ENCODE results near the gene BCL2L2. TPM values are rescaled to one million over a fixed set of nuclear protein-coding genes. Genes with fewer than 3 reads are reported as not detected.

BCL2L2 gene
- total RNA-seq, 2 experiments from 2014 or later, result 8.6 to 18.0 TPM

GRCh38 chr14:23322568-23323517 lies 16.2 kb downstream of the BCL2L2 start:
- intact Hi-C loops (cut with micrococcal nuclease; ENCODE audit: unreplicated experiment), result loop anchor here (1.0 to 5.0 kb wide), 2 partner anchors 58 to 144 kb away; partner anchors contain the start of gene NGDN
- peaks cover 53% of the 10 kb centered on the region for H3K36me3 ChIP-seq (ENCODE audit: insufficient read depth, low read length)
- ChIA-PET CTCF (ENCODE audit: unreplicated experiment) (interaction anchor here (0.5 to 1.7 kb wide), 2 partner anchors 12 to 58 kb away, joined by 4 read pairs; no protein-coding TSS in a partner anchor), POLR2A (interaction anchor here (0.5 to 5.7 kb wide), 8 partner anchors 12 to 343 kb away, joined by 3 to 122 read pairs (median 6); partner anchors contain the start of genes BCL2L2, PPP1R3E and THTPA)
- H3K79me2 ChIP-seq (ENCODE audit: insufficient read depth, low read depth, low read length), result peaks cover 23% of the 10 kb centered on the region
- H4K20me1 ChIP-seq (ENCODE audit: insufficient read depth, low read length), result peaks cover 13% of the 10 kb centered on the region; the same call in 1 of the 2 replicates
- H2AFZ ChIP-seq (ENCODE audit: low read length), result no peak overlapping the region
- H3K9me2 ChIP-seq (ENCODE audit: insufficient read depth, low read length), result no peaks in the 10 kb centered on the region
- H3K4me3 ChIP-seq (ENCODE audit: low read depth, low read length, poor library complexity, severe bottlenecking), result peak overlapping the region; percentile 99
- TF ChIP-seq EZH2phosphoT487 (IDR thresholded peaks at IDR 0.05; ENCODE audit: borderline replicate concordance, low read depth, low read length) (no peak), CTCF (conservative IDR thresholded peaks at IDR 0.05; ENCODE audit: low read length) (no peak)
- no peaks in the 10 kb centered on the region for H3K9me3 ChIP-seq (ENCODE audit: low read length)
- no TSS peak for BruUV-seq (replicated peaks)
- peak overlapping the region; percentile 70 for H3K4me2 ChIP-seq (ENCODE audit: low read length)
- no peak for DNase-seq (ENCODE audit: low spot score)
- H3K27ac ChIP-seq (ENCODE audit: low read depth, low read length, poor library complexity, severe bottlenecking), result peak overlapping the region; percentile 58
- peaks cover 27% of the 10 kb centered on the region for H3K4me1 ChIP-seq (ENCODE audit: insufficient read depth, low read length, poor library complexity, severe bottlenecking)

- peaks cover 13% of the 10 kb centered on the region; the same call in 1 of the 2 replicates for H4K20me1 ChIP-seq (ENCODE audit: insufficient read depth, low read length)
- H3K4me2 ChIP-seq (ENCODE audit: low read length), result peak overlapping the region; percentile 70; the same call in 1 of the 2 replicates
- H2AFZ ChIP-seq (ENCODE audit: low read length), result no peak overlapping the region
- BruUV-seq (replicated peaks), result no TSS peak
- ChIA-PET CTCF (ENCODE audit: unreplicated experiment) (interaction anchor here (0.6 kb wide), 1 partner anchor 327 kb away, joined by 3 read pairs; no protein-coding TSS in a partner anchor), POLR2A (interaction anchor here (5.7 kb wide), 1 partner anchor 19 kb away, joined by 122 read pairs; the partner anchor contains the start of genes BCL2L2 and PPP1R3E)
- peaks cover 23% of the 10 kb centered on the region for H3K79me2 ChIP-seq (ENCODE audit: insufficient read depth, low read depth, low read length)
- intact Hi-C loops (cut with micrococcal nuclease; ENCODE audit: unreplicated experiment), result loop anchor here (5.0 kb wide), 1 partner anchor 143 kb away; the partner anchor contains the start of gene NGDN
- peaks cover 27% of the 10 kb centered on the region for H3K4me1 ChIP-seq (ENCODE audit: insufficient read depth, low read length, poor library complexity, severe bottlenecking)
- no peak overlapping the region for H3K4me3 ChIP-seq (ENCODE audit: low read depth, low read length, poor library complexity, severe bottlenecking)
- H3K36me3 ChIP-seq (ENCODE audit: insufficient read depth, low read length), result peaks cover 53% of the 10 kb centered on the region
- DNase-seq (ENCODE audit: low spot score), result no peak
- H3K9me3 ChIP-seq (ENCODE audit: low read length), result no peaks in the 10 kb centered on the region
- TF ChIP-seq EZH2phosphoT487 (IDR thresholded peaks at IDR 0.05; ENCODE audit: borderline replicate concordance, low read depth, low read length) (no peak), CTCF (conservative IDR thresholded peaks at IDR 0.05; ENCODE audit: low read length) (no peak)
- H3K9me2 ChIP-seq (ENCODE audit: insufficient read depth, low read length), result no peaks in the 10 kb centered on the region
- H3K27ac ChIP-seq (ENCODE audit: low read depth, low read length, poor library complexity, severe bottlenecking), result no peak overlapping the region
Measured at GRCh38 chr14:23323838-23324454, 17.3 kb downstream of the BCL2L2 start.
